ENCODE measurements around the gene C3orf20.
"Not testable (repeated sequence)": the region's sequence is repeated elsewhere in the genome, so short reads cannot be mapped to it uniquely, and the experiment has no call there.

C3orf20 gene

GRCh38 chr3:14650193-14650592 lies 24.7 kb upstream of the C3orf20 start:
- no peak overlapping the region for H3K27ac ChIP-seq (ENCODE audit: low read depth, low read length)
- peak overlapping the region; percentile 79; the same call in 1 of the 2 replicates for H3K4me3 ChIP-seq (ENCODE audit: low read depth, low read length)
- 0 out of 2 replicates have a peak, but pooled peaks cover 2% of the 10 kb centered on the region for H3K27me3 ChIP-seq (ENCODE audit: insufficient read depth, low read length)
- H3K4me1 ChIP-seq (ENCODE audit: control insufficient read depth, insufficient read depth, low read length, unreplicated experiment) = peaks cover 29% of the 10 kb centered on the region
- no peak overlapping the region for H2AFZ ChIP-seq (ENCODE audit: low read length, unreplicated experiment)
- peaks cover 27% of the 10 kb centered on the region for H3K79me2 ChIP-seq (ENCODE audit: control insufficient read depth, insufficient read depth, low read length, unreplicated experiment)
- H3K36me3 ChIP-seq (ENCODE audit: insufficient read depth, low read length) = no peaks in the 10 kb centered on the region; the same call in 1 of the 2 replicates

- peaks cover 29% of the 10 kb centered on the region for H3K4me1 ChIP-seq (ENCODE audit: control insufficient read depth, insufficient read depth, low read length, unreplicated experiment)
- peaks cover 29% of the 10 kb centered on the region for H3K79me2 ChIP-seq (ENCODE audit: control insufficient read depth, insufficient read depth, low read length, unreplicated experiment)
- peak within 1 kb of the TSS; percentile 92 for H2AFZ ChIP-seq (ENCODE audit: low read length, unreplicated experiment)
- peaks cover 10% of the 10 kb centered on the region for H3K36me3 ChIP-seq (ENCODE audit: insufficient read depth, low read length)
- peak within 1 kb of the TSS; percentile 70 for H3K27ac ChIP-seq (ENCODE audit: low read depth, low read length)
- H3K27me3 ChIP-seq (ENCODE audit: insufficient read depth, low read length) = no peaks in the 10 kb centered on the region
- peak within 1 kb of the TSS; percentile 79 for H3K4me3 ChIP-seq (ENCODE audit: low read depth, low read length)
Observed at GRCh38 chr3:14651440-14652251, 23.3 kb upstream of the C3orf20 start, which contains the start of gene CCDC174. CCDC174 (plus strand) TSS chr3:14651762; CDS start chr3:14651837, 75 bp downstream.

GRCh38 chr3:14652360-14652907 lies 22.5 kb upstream of the C3orf20 start:
- Histone ChIP-seq H2AFZ (ENCODE audit: low read length, unreplicated experiment) (peak overlapping the region; percentile 92), H3K4me1 (ENCODE audit: control insufficient read depth, insufficient read depth, low read length, unreplicated experiment) (peaks cover 29% of the 10 kb centered on the region), H3K79me2 (ENCODE audit: control insufficient read depth, insufficient read depth, low read length, unreplicated experiment) (peaks cover 29% of the 10 kb centered on the region), H3K36me3 (ENCODE audit: insufficient read depth, low read length) (peaks cover 11% of the 10 kb centered on the region), H3K4me3 (ENCODE audit: low read depth, low read length) (peak overlapping the region; percentile 79), H3K27ac (ENCODE audit: low read depth, low read length) (peak overlapping the region; percentile 70)
- H3K27me3 ChIP-seq (ENCODE audit: insufficient read depth, low read length) = not testable (repeated sequence)

GRCh38 chr3:14657579-14657978 lies 17.4 kb upstream of the C3orf20 start:
- H3K27ac ChIP-seq (ENCODE audit: low read depth, low read length) = no peak overlapping the region
- no peak overlapping the region for H3K4me3 ChIP-seq (ENCODE audit: low read depth, low read length)
- H3K4me1 ChIP-seq (ENCODE audit: control insufficient read depth, insufficient read depth, low read length, unreplicated experiment) = peaks cover 16% of the 10 kb centered on the region
- no peaks in the 10 kb centered on the region for H3K27me3 ChIP-seq (ENCODE audit: insufficient read depth, low read length)
- H3K79me2 ChIP-seq (ENCODE audit: control insufficient read depth, insufficient read depth, low read length, unreplicated experiment) = peaks cover 18% of the 10 kb centered on the region
- H3K36me3 ChIP-seq (ENCODE audit: insufficient read depth, low read length) = peaks cover 22% of the 10 kb centered on the region
- H2AFZ ChIP-seq (ENCODE audit: low read length, unreplicated experiment) = no peak overlapping the region

GRCh38 chr3:14658978-14659377 lies 16.0 kb upstream of the C3orf20 start:
- Histone ChIP-seq H3K79me2 (ENCODE audit: control insufficient read depth, insufficient read depth, low read length, unreplicated experiment) (peaks cover 5% of the 10 kb centered on the region), H3K4me3 (ENCODE audit: low read depth, low read length) (no peak overlapping the region), H3K36me3 (ENCODE audit: insufficient read depth, low read length) (peaks cover 27% of the 10 kb centered on the region), H3K27me3 (ENCODE audit: insufficient read depth, low read length) (no peaks in the 10 kb centered on the region), H3K4me1 (ENCODE audit: control insufficient read depth, insufficient read depth, low read length, unreplicated experiment) (peaks cover 2% of the 10 kb centered on the region), H3K27ac (ENCODE audit: low read depth, low read length) (no peak overlapping the region), H2AFZ (ENCODE audit: low read length, unreplicated experiment) (no peak overlapping the region)

DNA sequence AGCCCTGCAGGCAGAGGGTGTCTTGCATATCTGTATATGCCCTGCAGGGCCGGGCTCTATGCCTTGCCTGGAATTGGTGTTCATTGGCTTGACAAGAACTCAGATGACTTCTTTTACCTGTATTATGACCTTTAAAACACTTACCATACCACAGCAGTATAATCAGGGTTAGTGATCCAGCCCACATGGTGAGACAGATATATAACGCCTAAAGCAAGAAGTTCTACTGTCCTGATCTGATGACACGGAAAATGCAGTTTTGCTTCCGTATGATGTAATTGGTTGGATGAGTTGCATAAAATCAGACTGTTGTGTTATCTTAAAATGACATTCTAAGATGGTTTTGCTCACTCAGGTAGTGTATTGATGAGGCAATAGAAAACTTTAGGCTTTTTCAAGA lies 14.0 kb upstream of the C3orf20 start:
- no peak overlapping the region for H3K27ac ChIP-seq (ENCODE audit: low read depth, low read length)
- no peak overlapping the region for H3K4me3 ChIP-seq (ENCODE audit: low read depth, low read length)
- H3K79me2 ChIP-seq (ENCODE audit: control insufficient read depth, insufficient read depth, low read length, unreplicated experiment) = no peaks in the 10 kb centered on the region
- peaks cover 33% of the 10 kb centered on the region for H3K36me3 ChIP-seq (ENCODE audit: insufficient read depth, low read length)
- H3K27me3 ChIP-seq (ENCODE audit: insufficient read depth, low read length) = no peaks in the 10 kb centered on the region
- H2AFZ ChIP-seq (ENCODE audit: low read length, unreplicated experiment) = no peak overlapping the region
- H3K4me1 ChIP-seq (ENCODE audit: control insufficient read depth, insufficient read depth, low read length, unreplicated experiment) = no peaks in the 10 kb centered on the region

DNA sequence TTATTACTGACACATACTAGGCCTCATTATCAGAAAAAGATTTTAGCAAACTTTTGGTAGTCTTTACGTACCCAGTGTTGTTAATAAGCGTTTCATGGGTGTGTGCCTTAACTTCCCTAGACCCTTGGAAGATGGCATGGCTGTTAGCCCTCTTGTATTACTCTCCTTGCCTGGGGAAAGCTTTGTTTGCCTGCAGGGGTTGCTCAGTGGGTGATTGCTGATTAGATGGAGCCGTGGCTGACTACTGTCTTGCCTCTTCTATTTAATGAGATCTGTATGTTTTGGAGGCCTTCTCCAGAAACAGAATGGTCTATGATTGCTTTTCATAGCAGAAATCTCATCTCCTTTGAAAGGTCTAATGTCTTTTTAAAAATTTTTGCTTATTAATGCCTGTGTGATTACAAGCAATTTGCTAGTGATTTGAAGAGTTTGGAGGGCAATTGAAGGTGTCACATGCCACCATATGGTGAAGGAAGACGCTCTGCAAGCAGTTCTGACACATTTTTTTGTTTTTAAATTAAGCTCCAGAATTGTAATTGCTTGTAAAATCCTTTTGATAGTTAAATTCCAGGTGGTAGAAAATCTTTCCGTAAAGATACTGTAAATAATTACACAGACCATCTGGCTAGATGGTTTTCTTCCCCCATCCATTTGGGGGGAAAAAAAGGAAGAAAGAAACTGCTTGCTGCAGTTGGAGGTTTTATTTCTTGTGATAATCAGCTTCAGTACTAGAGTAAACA lies 11.4 kb upstream of the C3orf20 start:
- Histone ChIP-seq H3K27ac (ENCODE audit: low read depth, low read length) (no peak overlapping the region), H3K79me2 (ENCODE audit: control insufficient read depth, insufficient read depth, low read length, unreplicated experiment) (no peaks in the 10 kb centered on the region), H3K4me3 (ENCODE audit: low read depth, low read length) (no peak overlapping the region), H3K27me3 (ENCODE audit: insufficient read depth, low read length) (no peaks in the 10 kb centered on the region), H3K36me3 (ENCODE audit: insufficient read depth, low read length) (peaks cover 30% of the 10 kb centered on the region), H2AFZ (ENCODE audit: low read length, unreplicated experiment) (no peak overlapping the region), H3K4me1 (ENCODE audit: control insufficient read depth, insufficient read depth, low read length, unreplicated experiment) (no peaks in the 10 kb centered on the region)

DNA sequence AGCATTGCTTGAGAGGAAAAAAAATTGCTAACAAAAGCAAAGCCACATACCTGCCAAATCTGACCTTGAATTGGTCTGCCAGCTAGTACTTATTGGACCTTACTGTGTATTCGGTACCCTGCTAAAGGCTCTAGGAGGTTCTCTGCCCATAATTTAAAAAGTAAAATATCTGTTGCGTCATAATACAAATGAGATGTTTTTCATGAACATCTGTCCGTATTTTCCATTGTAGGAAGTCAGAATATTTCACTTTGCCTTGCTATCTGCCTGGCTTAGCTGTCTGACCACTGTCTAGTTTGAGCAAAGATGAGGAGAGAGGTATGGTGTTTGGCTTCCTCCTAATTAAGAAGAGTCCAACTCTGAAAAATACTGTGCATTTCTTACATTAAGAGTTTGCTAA lies 10.8 kb upstream of the C3orf20 start:
- Histone ChIP-seq H3K4me1 (ENCODE audit: control insufficient read depth, insufficient read depth, low read length, unreplicated experiment) (no peaks in the 10 kb centered on the region), H3K4me3 (ENCODE audit: low read depth, low read length) (no peak overlapping the region), H3K27ac (ENCODE audit: low read depth, low read length) (no peak overlapping the region), H2AFZ (ENCODE audit: low read length, unreplicated experiment) (no peak overlapping the region), H3K27me3 (ENCODE audit: insufficient read depth, low read length) (no peaks in the 10 kb centered on the region), H3K36me3 (ENCODE audit: insufficient read depth, low read length) (peaks cover 30% of the 10 kb centered on the region), H3K79me2 (ENCODE audit: control insufficient read depth, insufficient read depth, low read length, unreplicated experiment) (no peaks in the 10 kb centered on the region)

GRCh38 chr3:14672588-14672987 lies 2.4 kb upstream of the C3orf20 start:
- Histone ChIP-seq H3K79me2 (ENCODE audit: control insufficient read depth, insufficient read depth, low read length, unreplicated experiment) (no peaks in the 10 kb centered on the region), H3K4me1 (ENCODE audit: control insufficient read depth, insufficient read depth, low read length, unreplicated experiment) (no peaks in the 10 kb centered on the region), H3K4me3 (ENCODE audit: low read depth, low read length) (no peak overlapping the region), H2AFZ (ENCODE audit: low read length, unreplicated experiment) (no peak overlapping the region), H3K36me3 (ENCODE audit: insufficient read depth, low read length) (peaks cover 23% of the 10 kb centered on the region), H3K27ac (ENCODE audit: low read depth, low read length) (no peak overlapping the region), H3K27me3 (ENCODE audit: insufficient read depth, low read length) (no peaks in the 10 kb centered on the region)

GRCh38 chr3:14676881-14677280 lies 1.9 kb downstream of the C3orf20 start:
- H3K79me2 ChIP-seq (ENCODE audit: control insufficient read depth, insufficient read depth, low read length, unreplicated experiment) = no peaks in the 10 kb centered on the region
- H2AFZ ChIP-seq (ENCODE audit: low read length, unreplicated experiment) = no peak overlapping the region
- H3K4me3 ChIP-seq (ENCODE audit: low read depth, low read length) = no peak overlapping the region
- H3K36me3 ChIP-seq (ENCODE audit: insufficient read depth, low read length) = peaks cover 9% of the 10 kb centered on the region; the same call in 1 of the 2 replicates
- no peak overlapping the region for H3K27ac ChIP-seq (ENCODE audit: low read depth, low read length)
- H3K27me3 ChIP-seq (ENCODE audit: insufficient read depth, low read length) = no peaks in the 10 kb centered on the region
- no peaks in the 10 kb centered on the region for H3K4me1 ChIP-seq (ENCODE audit: control insufficient read depth, insufficient read depth, low read length, unreplicated experiment)

Measured in ACC112 (cell line).